GM12891 (cell line): ENCODE data around the gene TPD52L1.

Experiments
- DNase-seq: peaks from one replicate; pipeline ENCODE4 v3.0.0; 2011; ENCODE audit warnings: low spot score; ENCODE audit not compliant: insufficient read length
- FAIRE-seq: peaks from 2 replicates; lab custom pipeline; 2011; peaks lifted over from hg19 to GRCh38; lab: Jason Lieb, UNC
- PAX5 ChIP-seq: IDR thresholded peaks from 2 replicates; pipeline ENCODE4 v1.6.1; 2011; ENCODE audit warnings: low read length, moderate library complexity, mild to moderate bottlenecking; ENCODE audit not compliant: insufficient read depth, severe bottlenecking
- POLR2A ChIP-seq: IDR thresholded peaks from 2 replicates; pipeline ENCODE4 v1.6.1; 2011; ENCODE audit warnings: low read depth, low read length, control low read depth
- POLR2AphosphoS5 ChIP-seq: IDR thresholded peaks from 2 replicates; pipeline ENCODE4 v1.6.1; 2011; ENCODE audit warnings: low read depth, low read length, control low read depth
- POU2F2 ChIP-seq: IDR thresholded peaks from 2 replicates; pipeline ENCODE4 v1.6.1; 2011; ENCODE audit warnings: low read depth, mild to moderate bottlenecking, control low read depth, low read length, moderate library complexity
- SPI1 ChIP-seq: IDR thresholded peaks from 2 replicates; pipeline ENCODE4 v1.6.1; 2011; ENCODE audit warnings: low read depth, low read length, control low read depth
- TAF1 ChIP-seq: IDR thresholded peaks from 2 replicates; pipeline ENCODE4 v1.6.1; 2011; ENCODE audit warnings: low read depth, low read length, control low read depth

The TPD52L1 gene

GRCh38 chr6:125216015-125216414, 62.4 kb downstream of the TPD52L1 start:
- no peak for DNase-seq
- TF ChIP-seq POLR2AphosphoS5 (no peak), SPI1 (no peak), PAX5 (no peak), POLR2A (no peak), TAF1 (no peak), POU2F2 (no peak)
- FAIRE-seq = no peak

GRCh38 chr6:125217369-125217768, 63.8 kb downstream of the TPD52L1 start:
- DNase-seq (no peak), FAIRE-seq (no peak)
- TF ChIP-seq SPI1 (no peak), POLR2AphosphoS5 (no peak), TAF1 (no peak), POU2F2 (no peak), POLR2A (no peak), PAX5 (no peak)

- DNase-seq (no peak), FAIRE-seq (no peak)
- TF ChIP-seq SPI1 = no peak
- no peak for TF ChIP-seq POU2F2
- TF ChIP-seq PAX5 = no peak
- no peak for TF ChIP-seq POLR2A
- TF ChIP-seq TAF1 = no peak
- no peak for TF ChIP-seq POLR2AphosphoS5
Observed at GRCh38 chr6:125217992-125218391, 64.4 kb downstream of the TPD52L1 start.

GRCh38 chr6:125219361-125219895, 65.9 kb downstream of the TPD52L1 start:
- FAIRE-seq = no peak
- TF ChIP-seq PAX5 (no peak), POU2F2 (no peak), SPI1 (no peak), POLR2AphosphoS5 (no peak), POLR2A (no peak), TAF1 (no peak)

GRCh38 chr6:125220712-125221111, 67.1 kb downstream of the TPD52L1 start:
- DNase-seq = no peak
- FAIRE-seq = no peak
- TF ChIP-seq POLR2A (no peak), POU2F2 (no peak), SPI1 (no peak), POLR2AphosphoS5 (no peak)

More at GRCh38 chr6:125219361-125219895, 65.9 kb downstream of the TPD52L1 start:
- no peak for DNase-seq

- TF ChIP-seq POLR2AphosphoS5 (no peak), SPI1 (no peak), POU2F2 (no peak), POLR2A (no peak), TAF1 (no peak), PAX5 (no peak)
- FAIRE-seq (no peak), DNase-seq (no peak)
Observed at GRCh38 chr6:125222531-125223455, 69.2 kb downstream of the TPD52L1 start.

GRCh38 chr6:125224231-125224861, 70.8 kb downstream of the TPD52L1 start:
- TF ChIP-seq POLR2AphosphoS5 (no peak), POLR2A (no peak), POU2F2 (no peak), SPI1 (no peak), TAF1 (no peak), PAX5 (no peak)
- FAIRE-seq = no peak
- no peak for DNase-seq

- DNase-seq (no peak), FAIRE-seq (no peak)
- TF ChIP-seq POLR2A = no peak
- TF ChIP-seq SPI1 = no peak
- TF ChIP-seq POLR2AphosphoS5 = no peak
- no peak for TF ChIP-seq TAF1
- TF ChIP-seq PAX5 = no peak
- TF ChIP-seq POU2F2 = no peak
Observed at GRCh38 chr6:125227244-125227643, 73.7 kb downstream of the TPD52L1 start.

GRCh38 chr6:125228981-125229479, 75.5 kb downstream of the TPD52L1 start:
- no peak for DNase-seq
- TF ChIP-seq TAF1 = no peak
- TF ChIP-seq POLR2AphosphoS5 = no peak
- TF ChIP-seq SPI1 = no peak
- TF ChIP-seq POU2F2 = no peak
- TF ChIP-seq POLR2A = no peak
- TF ChIP-seq PAX5 = no peak
- no peak for FAIRE-seq
